HG03060 (cell line): ENCODE data around the gene KCNMA1.

Source experiments
- ATAC-seq: cut with Tn5 transposase; IDR thresholded peaks from one replicate; pipeline ENCODE4 v1.9.1; 2021; ENCODE audit warnings: low read depth, moderate number of reproducible peaks; ENCODE audit not compliant: unreplicated experiment

KCNMA1 gene

GRCh38 chr10:77241350-77241725 lies 396.3 kb downstream of the KCNMA1 start:
- no peak for ATAC-seq

DNA sequence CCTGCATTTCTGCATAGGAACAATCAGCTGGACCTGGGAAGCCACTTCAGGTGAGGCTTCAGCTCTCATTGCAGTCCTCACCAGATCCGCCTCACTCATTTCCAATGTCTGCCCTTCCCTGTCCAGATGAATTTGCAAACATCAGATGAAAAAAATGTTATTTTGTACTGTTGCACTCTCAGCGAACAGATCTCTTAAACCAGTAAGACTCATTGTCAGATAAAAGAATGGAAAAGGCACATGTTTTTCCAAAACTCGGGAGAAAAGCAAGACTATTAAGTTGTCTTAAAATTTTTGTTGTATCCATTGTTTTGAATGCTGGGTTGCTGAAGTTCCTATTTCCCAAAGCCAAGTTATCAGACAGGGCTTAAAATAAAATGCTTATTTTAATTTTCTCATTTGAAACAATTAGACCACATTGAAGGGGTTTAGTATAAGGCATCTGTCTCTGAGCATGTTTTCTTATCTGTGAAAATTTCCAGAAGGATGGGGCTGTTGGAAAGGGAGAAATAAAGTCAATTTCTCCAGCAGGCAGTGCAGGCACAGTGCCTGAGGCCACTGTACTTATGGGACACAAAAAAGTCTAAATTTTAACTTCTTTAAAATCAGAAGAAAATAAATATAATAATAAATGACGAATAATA lies 396.8 kb downstream of the KCNMA1 start:
- ATAC-seq: no peak

DNA sequence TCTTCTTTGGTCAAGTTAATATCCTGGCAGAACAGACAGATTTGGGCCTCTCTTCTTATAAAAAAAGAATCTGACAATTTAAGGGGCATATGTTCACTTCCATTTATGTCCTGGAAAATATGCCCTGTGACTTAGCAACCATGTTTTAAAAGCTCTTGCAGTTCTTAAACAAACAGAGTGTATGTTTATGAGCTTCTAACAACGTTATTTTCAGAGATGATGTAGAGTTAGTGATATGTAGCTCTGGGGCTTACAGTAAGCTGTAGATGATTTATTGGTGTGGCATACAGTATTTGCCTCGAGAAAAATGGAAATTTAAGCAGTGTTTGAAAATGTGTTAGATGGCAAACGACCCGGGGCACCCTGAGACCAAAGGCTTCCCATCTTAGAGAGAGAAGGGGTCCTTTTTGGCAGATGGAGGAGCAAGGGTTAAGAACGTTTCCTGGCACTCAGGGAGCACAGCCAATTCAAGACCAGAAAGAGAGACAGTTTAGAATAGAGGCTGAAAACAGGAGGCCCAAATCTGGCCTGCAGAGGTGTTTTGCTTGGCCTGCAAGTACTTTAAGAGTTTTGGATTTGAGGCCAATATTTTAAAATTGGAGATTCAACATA lies 397.5 kb downstream of the KCNMA1 start:
- ATAC-seq: no peak

DNA sequence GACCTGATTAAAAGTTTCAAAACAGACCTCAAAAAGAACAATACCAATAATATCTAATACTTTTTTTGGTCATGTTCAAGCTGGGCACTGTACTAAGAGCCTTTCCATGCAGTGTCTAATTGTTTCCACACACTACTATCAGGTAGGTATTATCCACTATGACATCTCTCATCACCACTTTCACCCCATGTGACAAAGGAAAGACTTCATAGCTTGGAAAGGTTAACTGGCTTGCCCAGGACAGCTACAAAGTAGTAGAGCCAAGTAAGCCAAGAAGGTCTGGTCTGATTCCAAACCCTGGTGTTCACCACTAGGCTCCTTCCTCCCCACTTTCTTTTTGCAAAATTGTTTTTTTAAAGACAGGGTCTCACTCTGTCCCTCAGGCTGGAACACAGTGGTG lies 400.5 kb downstream of the KCNMA1 start:
- ATAC-seq: no peak

GRCh38 chr10:77236700-77237099 lies 400.9 kb downstream of the KCNMA1 start:
- no peak for ATAC-seq

GRCh38 chr10:77236029-77236428 lies 401.6 kb downstream of the KCNMA1 start:
- ATAC-seq: no peak

- ATAC-seq: no peak
Measured at GRCh38 chr10:77234599-77234998, 403.0 kb downstream of the KCNMA1 start.

DNA sequence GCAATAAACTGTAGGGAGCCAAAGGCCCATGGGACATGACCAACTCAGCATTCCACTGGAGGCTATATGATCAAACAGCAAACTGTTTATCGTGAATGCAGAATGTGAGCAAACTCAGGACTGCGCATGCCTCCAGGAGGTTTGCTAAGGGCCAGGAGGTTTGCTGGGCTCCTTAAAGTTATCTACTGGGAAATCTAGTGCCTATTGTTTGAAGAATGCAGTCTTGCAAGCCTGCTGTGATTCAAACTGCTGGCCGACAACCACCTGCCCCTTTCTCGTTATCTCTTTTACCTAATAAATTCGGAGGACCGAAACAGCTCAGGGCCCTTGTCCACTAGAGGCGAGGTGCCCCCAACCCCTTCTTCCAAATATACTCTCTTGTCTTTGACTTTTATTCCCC lies 404.1 kb downstream of the KCNMA1 start:
- ATAC-seq: no peak

- ATAC-seq: no peak
Measured at GRCh38 chr10:77231884-77232610, 405.6 kb downstream of the KCNMA1 start.

DNA sequence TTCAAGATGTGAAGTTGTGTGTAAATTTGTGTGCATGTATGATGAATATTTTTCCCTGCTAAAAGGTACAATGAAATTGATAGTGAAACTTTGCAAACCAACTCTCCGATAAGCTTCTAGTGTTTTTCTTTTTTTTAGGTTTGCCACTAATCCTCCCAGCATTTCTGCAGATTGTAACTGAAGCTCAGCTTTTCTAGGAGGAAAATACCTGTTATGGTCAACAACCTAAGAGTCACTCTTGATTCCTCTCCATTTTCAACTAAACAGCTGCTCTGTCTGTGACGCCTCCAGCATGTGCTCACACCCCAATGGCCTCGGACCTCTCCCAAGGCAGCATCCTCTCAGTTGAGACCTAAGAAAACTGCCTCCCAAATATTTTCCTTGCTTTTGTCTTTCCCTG lies 406.2 kb downstream of the KCNMA1 start:
- no peak for ATAC-seq

DNA sequence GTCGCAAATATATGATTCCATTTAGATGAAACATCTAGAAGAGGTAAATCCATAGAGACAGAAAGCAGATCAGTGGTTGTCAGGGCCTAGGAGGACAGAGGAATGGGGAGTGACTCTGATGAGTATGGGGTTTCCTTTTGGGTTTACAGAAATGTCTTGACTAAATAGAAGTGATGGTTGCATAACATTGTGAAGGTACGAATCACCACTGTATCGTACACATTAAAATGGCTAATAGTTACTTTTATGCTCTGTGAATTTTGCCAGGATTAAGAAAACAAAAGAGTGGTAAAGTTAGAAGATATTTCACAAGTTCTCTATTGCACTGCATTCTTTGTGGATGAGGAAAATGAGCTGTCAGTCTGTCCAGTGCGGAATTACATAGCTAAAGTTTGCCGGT lies 407.4 kb downstream of the KCNMA1 start:
- no peak for ATAC-seq

- ATAC-seq: no peak
Measured at GRCh38 chr10:77229704-77230103, 407.9 kb downstream of the KCNMA1 start.

- no peak for ATAC-seq
Measured at GRCh38 chr10:77228559-77228958, 409.0 kb downstream of the KCNMA1 start.

GRCh38 chr10:77226853-77227565 lies 410.6 kb downstream of the KCNMA1 start:
- ATAC-seq: no peak

- ATAC-seq: no peak
Measured at GRCh38 chr10:77226452-77226851, 411.2 kb downstream of the KCNMA1 start.

DNA sequence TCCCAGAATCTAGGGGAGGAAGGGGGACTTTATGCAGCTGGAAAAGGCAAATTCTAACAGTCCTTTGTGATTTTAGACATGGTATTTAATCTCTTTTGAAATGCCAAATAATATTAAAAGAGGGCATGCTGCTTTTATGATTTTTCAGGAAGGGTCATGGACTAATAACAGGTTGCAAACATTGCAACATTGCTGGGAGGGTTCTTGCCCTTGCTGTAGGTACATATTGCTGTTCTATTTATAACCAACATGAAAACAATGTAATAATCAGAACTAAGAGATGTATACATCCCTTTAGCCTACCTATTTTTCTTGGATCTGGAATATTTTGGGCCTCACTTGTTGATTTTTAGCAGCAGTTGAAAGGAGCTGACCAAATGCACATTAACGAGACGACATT lies 411.6 kb downstream of the KCNMA1 start:
- no peak for ATAC-seq

GRCh38 chr10:77223526-77224460 lies 413.8 kb downstream of the KCNMA1 start:
- no peak for ATAC-seq

DNA sequence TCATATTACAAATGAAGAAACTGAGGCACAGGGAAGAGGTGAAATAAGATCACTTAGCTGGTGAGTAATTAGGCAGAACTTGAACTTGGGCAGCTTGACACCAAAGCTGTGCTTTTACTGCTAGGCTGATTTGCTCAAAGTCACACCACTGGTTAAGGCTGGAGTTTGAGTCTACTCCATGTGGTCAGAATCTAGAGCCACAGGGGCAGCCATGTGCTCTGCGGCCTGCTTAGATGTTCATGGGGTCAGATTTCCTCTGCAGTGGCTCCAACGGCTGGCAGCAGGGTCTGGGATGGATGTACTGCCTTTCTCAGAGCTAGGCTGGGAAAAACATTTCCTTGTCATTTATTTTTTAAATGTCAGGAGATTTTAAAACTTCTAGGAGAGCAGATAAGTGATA lies 417.5 kb downstream of the KCNMA1 start:
- no peak for ATAC-seq

DNA sequence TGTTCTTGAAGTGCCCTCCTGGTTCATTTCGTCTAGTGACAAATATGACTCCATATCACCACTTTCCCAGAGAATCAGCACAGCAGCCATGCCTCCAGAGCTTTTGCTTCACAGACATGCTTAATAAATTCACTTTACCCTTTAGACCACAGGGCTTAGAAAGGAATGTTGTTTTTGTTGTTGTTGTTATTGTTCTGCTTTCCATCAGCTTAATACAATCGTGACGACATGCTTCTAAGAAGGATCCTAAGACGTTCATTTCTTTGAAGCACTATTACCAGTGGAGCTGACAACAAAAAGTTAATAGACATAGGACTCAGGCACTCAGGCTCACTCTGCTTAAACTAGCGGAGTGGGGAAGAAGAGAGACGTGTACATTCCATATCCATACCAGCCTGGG lies 418.6 kb downstream of the KCNMA1 start:
- no peak for ATAC-seq

DNA sequence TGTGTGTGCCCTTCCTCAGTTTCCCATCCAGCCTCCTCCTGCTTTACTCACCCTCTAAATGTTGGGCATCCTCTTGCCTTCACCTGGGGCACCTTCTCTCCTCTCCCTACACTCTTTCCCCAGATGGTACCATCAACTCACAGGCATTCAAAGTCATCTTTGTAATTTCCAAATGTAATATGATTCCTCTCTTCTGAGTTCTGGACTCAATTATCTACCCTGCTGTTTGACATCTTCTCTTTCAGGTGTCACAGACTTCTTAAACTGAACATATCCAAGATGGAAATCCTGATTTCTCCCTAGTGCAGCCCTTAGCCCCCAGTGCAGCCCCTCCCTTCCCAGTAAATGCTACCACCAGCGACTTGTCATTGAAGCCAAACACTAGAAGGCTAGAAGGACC lies 422.8 kb downstream of the KCNMA1 start:
- ATAC-seq: no peak
